GM20000 (cell line): ENCODE results near the gene TTC31.

Experiments used
- DNase-seq: peaks from one replicate; pipeline ENCODE4 v3.0.0; 2012; ENCODE audit warnings: low spot score
- CTCF ChIP-seq: IDR thresholded peaks from 2 replicates; pipeline ENCODE4 v1.5.1; 2012; ENCODE audit warnings: mild to moderate bottlenecking, control low read depth; ENCODE audit errors: extremely low read depth, missing control alignments

TTC31 gene

GRCh38 chr2:74495440-74495839 is 12.6 kb downstream of the TTC31 start:
- no peak for DNase-seq
- no peak for TF ChIP-seq CTCF

GRCh38 chr2:74496997-74497776 is 14.3 kb downstream of the TTC31 start:
- TF ChIP-seq CTCF: no peak
- DNase-seq: no peak

- no peak for TF ChIP-seq CTCF
- DNase-seq: peak; percentile 55
Measured at GRCh38 chr2:74497777-74498499, 15.1 kb downstream of the TTC31 start.

GRCh38 chr2:74498500-74499266 is 15.8 kb downstream of the TTC31 start:
- TF ChIP-seq CTCF: no peak
- DNase-seq: peak; percentile 49

GRCh38 chr2:74499267-74499939 is 16.5 kb downstream of the TTC31 start, which contains the start of gene LBX2:
TSS of gene LBX2 (minus strand) at chr2:74499603. CDS start at chr2:74499537, 66 bp downstream.
- TF ChIP-seq CTCF: no peak
- DNase-seq: peak; percentile 41

GRCh38 chr2:74499940-74500577 is 17.2 kb downstream of the TTC31 start:
- no peak for DNase-seq
- TF ChIP-seq CTCF: no peak
